HG03139 (cell line): ENCODE results near the gene CD2AP.
"Not testable (repeated sequence)": the region's sequence is repeated elsewhere in the genome, so short reads cannot be mapped to it uniquely, and the experiment has no call there.

ENCODE experiments used
- ATAC-seq: cut with Tn5 transposase; IDR thresholded peaks from one replicate; pipeline ENCODE4 v1.9.1; 2021; ENCODE audit not compliant: unreplicated experiment

Gene CD2AP

DNA sequence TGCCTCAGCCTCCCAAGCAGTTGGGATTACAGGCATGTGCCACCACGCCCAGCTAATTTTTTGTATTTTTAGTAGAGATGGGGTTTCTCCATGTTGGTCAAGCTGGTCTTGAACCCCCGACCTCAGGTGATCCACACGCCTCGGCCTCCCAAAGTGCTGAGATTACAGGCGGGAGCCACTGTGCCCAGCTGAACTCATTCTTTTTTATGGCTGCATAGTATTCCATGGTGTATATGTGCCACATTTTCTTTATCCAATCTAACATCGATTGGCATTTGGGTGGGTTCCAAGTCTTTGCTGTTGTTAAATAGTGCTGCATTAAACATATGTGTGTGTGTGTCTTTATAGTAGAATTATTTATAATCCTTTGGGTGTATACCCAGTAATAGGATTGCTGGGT, 78.9 kb downstream of the CD2AP start:
- ATAC-seq = not testable (repeated sequence)

- no peak for ATAC-seq
These were observed 85.6 kb downstream of the CD2AP start for GRCh38 chr6:47563162-47563561.

DNA sequence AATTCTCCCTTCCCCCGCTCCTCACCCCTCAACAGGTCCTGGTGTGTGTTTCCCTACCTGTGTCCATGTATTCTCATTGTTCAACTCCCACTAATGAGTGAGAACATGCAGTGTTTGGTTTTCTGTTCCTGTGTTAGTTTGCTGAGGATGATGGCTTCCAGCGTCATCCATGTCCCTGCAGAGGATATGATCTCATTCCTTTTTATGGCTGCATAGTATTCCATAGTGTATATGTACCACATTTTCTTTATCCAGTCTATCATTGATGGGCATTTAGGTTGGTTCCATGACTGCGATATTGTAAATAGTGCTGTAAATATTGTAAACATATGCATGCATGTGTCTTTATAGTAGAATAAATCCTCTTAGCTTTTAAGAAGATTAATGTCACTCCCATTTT, 89.0 kb downstream of the CD2AP start:
- not testable (repeated sequence) for ATAC-seq

- ATAC-seq = no peak
These were observed 90.0 kb downstream of the CD2AP start for GRCh38 chr6:47567586-47567985.

DNA sequence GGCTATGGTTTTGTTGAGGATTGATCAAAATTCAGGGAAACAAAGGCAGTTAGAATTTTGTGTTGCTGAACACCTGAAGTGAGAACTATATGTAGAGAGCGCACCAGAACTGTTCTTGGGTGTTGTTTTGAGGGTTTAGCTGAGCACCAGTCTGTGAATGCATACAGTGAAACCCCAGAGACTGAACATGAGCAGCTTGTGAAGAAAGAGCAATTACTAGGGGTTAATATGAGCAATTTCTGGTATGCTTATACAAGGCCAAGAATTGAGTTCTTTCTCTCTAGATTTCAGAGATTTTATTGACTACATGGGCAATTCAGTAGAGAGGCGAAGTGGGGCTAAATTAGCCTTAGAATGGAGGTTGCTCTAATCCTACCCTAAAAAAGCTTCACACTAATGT, 93.9 kb downstream of the CD2AP start:
- ATAC-seq = no peak

DNA sequence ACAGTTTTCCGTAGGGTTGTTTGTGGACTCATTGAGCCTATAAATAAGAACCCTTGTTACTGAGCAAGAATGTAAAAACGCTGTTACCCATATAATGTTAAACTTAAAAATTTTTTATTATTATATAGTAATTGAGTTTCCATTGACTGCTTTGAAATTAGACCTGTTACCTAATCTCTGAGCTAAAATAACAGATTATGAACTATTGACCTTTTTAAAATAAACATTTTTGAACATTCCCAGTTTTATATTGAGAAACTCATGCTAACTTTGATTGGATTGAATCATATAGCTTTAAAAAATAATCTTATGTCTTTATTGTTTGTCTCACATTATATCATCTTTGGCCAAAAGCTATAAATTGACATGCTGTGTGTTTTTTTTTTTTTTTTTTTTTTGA, 95.5 kb downstream of the CD2AP start:
- ATAC-seq = no peak

- no peak for ATAC-seq
These were observed 97.2 kb downstream of the CD2AP start for GRCh38 chr6:47574789-47575188.

GRCh38 chr6:47579040-47579439, 101.5 kb downstream of the CD2AP start:
- ATAC-seq = no peak

DNA sequence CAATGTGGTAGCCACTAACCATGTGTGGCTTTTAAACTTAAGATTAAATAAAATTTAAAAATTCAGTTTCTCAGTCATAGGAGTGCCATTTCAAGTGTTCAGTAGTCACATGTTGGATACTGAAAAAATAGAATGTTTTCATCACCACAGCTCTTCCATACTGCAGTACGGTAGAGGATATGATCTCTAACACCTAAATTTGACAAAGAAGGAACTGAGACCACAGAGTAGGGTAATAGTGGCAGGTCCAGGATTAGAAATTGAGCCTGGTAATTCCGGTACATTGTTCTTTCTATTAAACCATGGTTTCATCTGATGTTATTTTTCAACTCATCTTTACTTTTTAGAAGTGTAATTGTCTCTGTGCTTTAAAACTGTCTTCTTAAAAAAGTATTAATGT, 104.0 kb downstream of the CD2AP start:
- no peak for ATAC-seq

DNA sequence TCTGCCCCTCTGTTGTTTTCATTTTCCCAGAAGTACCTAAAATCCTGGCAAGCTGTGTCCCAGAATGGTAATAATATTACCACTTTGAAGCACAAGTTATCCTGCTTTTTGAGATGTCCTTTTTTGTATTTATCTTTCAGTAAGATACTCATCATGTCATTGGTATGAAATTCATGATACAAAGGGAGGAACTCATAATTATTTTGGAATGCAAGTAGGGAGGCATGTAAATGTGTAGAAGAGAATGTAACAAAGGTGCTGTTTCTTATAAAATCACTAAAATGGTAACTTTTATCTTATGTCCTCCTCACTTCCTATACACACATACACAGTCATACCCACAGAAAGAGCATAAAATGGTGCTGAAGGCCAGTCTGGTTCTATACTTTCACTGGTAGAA, 109.9 kb downstream of the CD2AP start:
- ATAC-seq = no peak

DNA sequence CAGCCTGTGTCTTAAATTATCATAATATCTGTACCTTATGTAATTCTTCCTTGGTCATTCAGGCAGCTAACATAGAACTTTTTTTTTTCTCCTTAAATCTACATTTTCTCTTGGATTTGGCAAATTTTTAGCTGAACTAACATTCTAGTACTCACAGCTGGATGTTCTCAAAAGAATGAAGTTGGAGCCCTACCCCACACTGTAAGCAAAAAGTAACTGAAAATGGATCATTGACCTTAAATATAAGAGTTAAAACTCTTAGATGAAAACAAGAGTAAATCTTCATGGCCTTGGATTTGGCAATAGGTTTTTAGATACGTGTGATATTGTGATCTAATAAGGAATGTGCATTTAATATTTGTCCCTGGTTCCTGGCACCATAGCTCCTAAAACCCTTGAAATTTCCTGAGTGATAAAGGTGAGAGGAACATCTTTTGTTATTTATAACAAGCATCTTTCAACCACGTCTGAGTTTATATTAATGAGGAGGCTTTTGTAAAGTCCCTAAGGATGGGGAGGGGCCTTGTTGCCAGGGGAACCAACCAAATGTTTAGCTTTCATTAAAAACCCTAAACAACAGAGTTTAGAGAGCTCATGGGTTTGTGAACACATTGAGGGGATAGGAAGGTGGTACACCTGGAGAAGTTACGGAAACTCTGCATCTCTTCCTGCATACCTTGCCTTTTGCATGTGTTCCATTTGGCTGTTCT, 114.7 kb downstream of the CD2AP start:
- ATAC-seq = no peak

- ATAC-seq = no peak
These were observed 116.4 kb downstream of the CD2AP start for GRCh38 chr6:47593979-47594378.

- ATAC-seq = no peak
These were observed 118.2 kb downstream of the CD2AP start for GRCh38 chr6:47595785-47596184.

- ATAC-seq = no peak
These were observed 120.8 kb downstream of the CD2AP start for GRCh38 chr6:47598367-47598766.

DNA sequence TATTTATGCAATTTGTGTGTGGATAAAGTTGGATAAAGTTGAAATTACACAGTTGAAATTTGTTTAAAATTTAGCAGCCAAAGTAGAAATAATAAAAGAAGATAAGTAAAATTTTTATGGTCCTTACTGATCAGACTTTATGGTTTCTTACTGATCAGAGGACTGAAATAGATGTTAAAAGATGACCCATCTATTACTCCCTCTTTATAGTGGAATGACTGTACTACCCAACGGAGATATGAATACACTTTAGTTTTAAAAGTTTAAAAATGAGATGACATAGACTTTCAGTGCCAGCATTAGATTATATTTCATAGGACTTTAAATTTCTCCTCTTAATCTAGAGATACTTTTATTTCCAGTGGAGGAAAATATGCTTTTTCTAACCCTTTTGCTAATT, 121.9 kb downstream of the CD2AP start:
- no peak for ATAC-seq

GRCh38 chr6:47603227-47603626, 125.6 kb downstream of the CD2AP start:
- no peak for ATAC-seq

DNA sequence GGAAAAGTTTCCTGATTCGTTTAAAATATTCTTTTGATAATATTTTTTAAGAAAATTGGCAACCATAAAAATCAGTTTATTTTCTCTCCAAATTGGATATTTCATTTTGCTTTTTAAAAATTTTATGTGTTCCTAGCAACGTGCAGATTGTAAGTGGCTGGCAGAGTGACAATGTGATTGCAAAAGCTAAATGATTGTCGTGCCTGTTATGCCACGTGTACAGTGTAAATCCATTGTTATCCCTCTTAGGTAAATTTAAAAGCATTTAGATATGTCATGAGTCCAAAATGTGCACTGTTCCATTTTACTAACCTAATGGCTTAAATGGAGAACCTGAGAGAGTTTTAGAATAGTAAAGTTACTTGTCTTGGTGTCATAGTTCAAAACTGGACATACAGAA, 126.4 kb downstream of the CD2AP start:
- ATAC-seq = no peak

DNA sequence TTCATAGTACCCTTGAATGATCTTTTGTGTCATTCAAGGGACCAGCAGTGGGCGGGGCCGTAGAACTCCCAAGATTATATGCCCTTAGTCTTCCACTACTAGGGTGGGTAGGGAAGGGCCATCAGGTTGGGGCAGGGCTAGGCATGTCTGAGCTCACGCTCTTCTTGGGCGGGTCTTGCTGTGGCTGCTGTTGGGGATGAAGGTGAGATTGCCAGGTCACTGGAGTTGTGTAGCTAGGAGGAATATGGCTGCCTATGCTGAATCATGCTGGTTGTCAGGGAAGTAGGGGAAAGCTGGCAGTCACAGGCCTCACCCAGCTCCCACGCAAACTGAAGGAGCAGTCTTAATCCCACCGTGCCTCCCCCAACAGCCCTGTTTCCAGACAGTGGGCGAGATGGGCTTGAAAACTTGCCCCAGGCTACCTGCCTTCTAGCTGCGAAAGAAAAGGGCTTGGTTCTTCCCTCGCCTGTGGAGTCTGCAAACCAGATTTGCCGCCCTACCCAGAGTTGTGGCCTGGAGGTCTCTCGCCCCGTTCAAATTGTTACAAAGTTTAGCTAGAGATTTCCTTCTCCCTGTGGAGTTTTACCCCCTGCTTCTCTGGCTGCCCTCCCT, 144.4 kb downstream of the CD2AP start:
- ATAC-seq = no peak

DNA sequence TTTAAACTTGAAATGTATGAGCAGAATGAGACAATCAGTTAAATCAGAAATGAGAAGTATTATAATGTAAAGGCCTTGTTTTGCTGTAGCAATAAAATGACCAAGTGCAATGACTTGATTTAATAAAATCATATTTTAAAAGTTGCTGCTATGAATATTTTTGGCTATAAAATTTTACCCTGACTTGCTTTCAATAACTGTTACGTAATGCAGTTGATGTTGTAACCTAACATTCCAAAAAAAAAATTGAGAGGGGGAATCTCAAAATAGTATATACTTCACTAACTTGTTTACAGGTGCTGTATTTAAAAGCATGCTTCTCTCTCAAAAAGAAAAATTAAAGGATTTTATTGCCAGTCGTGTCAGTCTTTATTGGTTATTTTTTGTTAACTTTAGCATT, 149.2 kb downstream of the CD2AP start:
- ATAC-seq = no peak

GRCh38 chr6:47628448-47629272, 151.1 kb downstream of the CD2AP start:
- no peak for ATAC-seq

GRCh38 chr6:47629954-47630353, 152.4 kb downstream of the CD2AP start:
- no peak for ATAC-seq

DNA sequence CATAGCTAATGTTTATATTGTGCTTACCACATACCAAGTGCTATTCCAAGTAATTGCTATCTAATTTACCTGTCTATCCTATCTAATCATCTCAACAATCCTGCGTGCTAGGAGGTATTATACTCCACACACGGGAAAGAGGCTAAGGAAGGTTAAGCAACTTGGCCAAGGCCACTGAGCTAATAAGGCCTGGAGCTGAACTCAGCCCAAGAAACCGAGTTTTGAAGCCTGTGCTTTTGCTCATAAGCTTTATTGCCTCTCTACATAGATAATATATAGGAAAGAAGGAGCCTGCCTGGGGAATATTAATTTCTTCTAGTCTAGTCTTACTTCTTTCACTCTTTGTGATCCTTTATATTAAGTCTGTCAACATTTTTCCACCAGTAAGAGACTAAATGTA, 153.0 kb downstream of the CD2AP start:
- no peak for ATAC-seq
